Right cardiac atrium (tissue), 5 donors: Measurements from ENCODE around the gene SFMBT1. TPM values are rescaled to one million over a fixed set of nuclear protein-coding genes. Genes with fewer than 3 reads are reported as not detected.

ENCODE experiments used
- ATAC-seq, 2 donors: fragments of 200-7000 bp; cut with Tn5 transposase; one replicate each; pipeline versions ENCODE4 v1.8.0 to v1.9.1; 2020; ENCODE audit warnings: moderate library complexity in 2 of 2, mild to moderate bottlenecking in 1 of 2
- DNase-seq, 3 donors: peaks; one replicate each; pipeline ENCODE4 v3.0.0-alpha.2; 2020
- H3K27ac ChIP-seq: one replicate; pipeline ENCODE4 v1.5.1; 2013; ENCODE audit warnings: mild to moderate bottlenecking, low read length, control low read depth, moderate library complexity
- H3K27me3 ChIP-seq: one replicate; pipeline ENCODE4 v1.6.1; 2013; ENCODE audit not compliant: control insufficient read depth, insufficient read depth
- H3K4me1 ChIP-seq: one replicate; pipeline ENCODE4 v1.6.1; 2013; ENCODE audit warnings: low read length; ENCODE audit not compliant: control insufficient read depth, insufficient read depth
- H3K4me3 ChIP-seq: one replicate; pipeline ENCODE4 v1.5.1; 2013; ENCODE audit warnings: low read length, control low read depth
- H3K9me3 ChIP-seq: one replicate; pipeline ENCODE4 v1.6.1; 2013; ENCODE audit warnings: low read length; ENCODE audit not compliant: control insufficient read depth
- WGBS: extraction: QIAGEN DNeasy Blood & Tissue Kit; methylation state at CpG from one replicate; pipeline ENCODE4 v1.1.7; 2013; 5-methylcytosine and 5-hydroxymethylcytosine counted together
- intact Hi-C, 4 donors: fragments of 100-400 bp; cut with DNase I; formaldehyde crosslinking; loops; one replicate each; pipeline versions ENCODE4 v1.11.0 to v1.14.0; 2022 to 2023
- polyA plus RNA-seq: library from polyadenylated mRNA; stranded (reverse); fragments of 200-250 nt; gene quantifications from one replicate; pipeline ENCODE4 v1.2.3, GENCODE V29; 2013
- total RNA-seq, 4 donors: library from RNA; stranded (reverse); fragmentation: NEBNext Ultra II Directional; extraction: Animal tissue kit (Norgen Biotek cat#: 25700); gene quantifications; one replicate each; pipeline ENCODE4 v1.2.1, GENCODE V29; 2021
- donor health status: healthy with polysubstance abuse.
- donor health status: DM: no; HTN: yes; CAD: no.
- donor health status: DM: no; HTN: no; CAD: no.
- donor health status: DM: no; HTN: yes; CAD: no; lungs with severe emphysema.
- donor health status: DM: yes; HTN: yes; CAD: no.

Gene SFMBT1
- total and polyA plus RNA-seq, 5 donors = 3.8 to 19.3 (median 15.1) TPM

GRCh38 chr3:53022647-53023046 lies 23.2 kb downstream of the SFMBT1 start:
- DNase-seq = no peak

DNA sequence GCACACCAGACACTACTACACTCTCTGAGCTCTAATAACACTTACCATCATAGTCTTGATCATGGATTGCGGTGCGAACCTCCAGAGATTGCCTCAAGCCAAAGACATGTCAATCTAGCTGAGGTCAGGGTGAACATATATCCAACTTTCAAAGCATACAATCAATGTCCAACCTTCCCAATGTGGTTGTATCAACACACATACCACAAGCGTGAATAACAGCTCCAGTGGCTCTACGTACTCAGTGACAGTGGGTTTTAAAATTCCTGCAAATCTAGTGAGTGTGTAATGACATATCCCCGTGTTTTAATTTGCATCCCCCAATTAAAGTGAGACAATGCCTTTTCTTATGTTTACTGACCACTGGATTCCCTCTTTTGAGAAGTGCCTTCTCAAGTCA lies 29.6 kb downstream of the SFMBT1 start:
- ATAC-seq (no peak), DNase-seq (no peak)
- no peak overlapping the region for H3K4me3 ChIP-seq
- H3K27ac ChIP-seq = no peak overlapping the region
- H3K9me3 ChIP-seq = no peaks in the 10 kb centered on the region
- WGBS = 92% methylated on average over 5 of the region's 5 CpGs
- H3K4me1 ChIP-seq = peaks cover 1% of the 10 kb centered on the region
- no peaks in the 10 kb centered on the region for H3K27me3 ChIP-seq
- intact Hi-C loops = no loop called here

More at GRCh38 chr3:53022647-53023046, 23.2 kb downstream of the SFMBT1 start:
- intact Hi-C loops = no loop called here
- Histone ChIP-seq H3K9me3 (no peaks in the 10 kb centered on the region), H3K4me1 (peaks cover 5% of the 10 kb centered on the region), H3K27me3 (no peaks in the 10 kb centered on the region), H3K4me3 (no peak overlapping the region), H3K27ac (no peak overlapping the region)
- 96% methylated on average over 3 of the region's 3 CpGs for WGBS
- no peak for ATAC-seq

- Histone ChIP-seq H3K27me3 (no peaks in the 10 kb centered on the region), H3K4me3 (no peak overlapping the region), H3K9me3 (no peaks in the 10 kb centered on the region), H3K27ac (no peak overlapping the region), H3K4me1 (peaks cover 3% of the 10 kb centered on the region)
- no peak for DNase-seq
- intact Hi-C loops = no loop called here
- WGBS = 76% methylated on average over 3 of the region's 3 CpGs
- ATAC-seq = no peak
Observed at GRCh38 chr3:53011324-53011723, 34.5 kb downstream of the SFMBT1 start.

- WGBS = 69% methylated on average over 2 of the region's 2 CpGs
Observed at GRCh38 chr3:53009826-53010539, 35.9 kb downstream of the SFMBT1 start.

GRCh38 chr3:53008932-53009331 lies 36.9 kb downstream of the SFMBT1 start:
- no peak for ATAC-seq
- Histone ChIP-seq H3K27me3 (no peaks in the 10 kb centered on the region), H3K27ac (no peak overlapping the region), H3K9me3 (no peaks in the 10 kb centered on the region), H3K4me1 (peaks cover 3% of the 10 kb centered on the region), H3K4me3 (no peak overlapping the region)
- intact Hi-C loops = no loop called here
- WGBS = 90% methylated on average over 6 of the region's 6 CpGs
- DNase-seq = no peak

More at GRCh38 chr3:53009826-53010539, 35.9 kb downstream of the SFMBT1 start:
- Histone ChIP-seq H3K4me3 (no peak overlapping the region), H3K9me3 (no peaks in the 10 kb centered on the region), H3K4me1 (peaks cover 3% of the 10 kb centered on the region), H3K27me3 (no peaks in the 10 kb centered on the region), H3K27ac (no peak overlapping the region)
- DNase-seq = no peak
- peak in 1 of 2 donors; percentile 58 for ATAC-seq
- intact Hi-C loops = no loop called here

- WGBS = 77% methylated on average over 12 of the region's 12 CpGs
- DNase-seq (no peak), ATAC-seq (no peak)
- no peak overlapping the region for H3K27ac ChIP-seq
- H3K4me1 ChIP-seq = no peaks in the 10 kb centered on the region
- H3K27me3 ChIP-seq = no peaks in the 10 kb centered on the region
- H3K4me3 ChIP-seq = no peak overlapping the region
- no peaks in the 10 kb centered on the region for H3K9me3 ChIP-seq
- intact Hi-C loops = no loop called here
Observed at GRCh38 chr3:53005854-53006513, 39.9 kb downstream of the SFMBT1 start.

GRCh38 chr3:53005338-53005737 lies 40.5 kb downstream of the SFMBT1 start:
- WGBS = 93% methylated on average over 3 of the region's 3 CpGs

DNA sequence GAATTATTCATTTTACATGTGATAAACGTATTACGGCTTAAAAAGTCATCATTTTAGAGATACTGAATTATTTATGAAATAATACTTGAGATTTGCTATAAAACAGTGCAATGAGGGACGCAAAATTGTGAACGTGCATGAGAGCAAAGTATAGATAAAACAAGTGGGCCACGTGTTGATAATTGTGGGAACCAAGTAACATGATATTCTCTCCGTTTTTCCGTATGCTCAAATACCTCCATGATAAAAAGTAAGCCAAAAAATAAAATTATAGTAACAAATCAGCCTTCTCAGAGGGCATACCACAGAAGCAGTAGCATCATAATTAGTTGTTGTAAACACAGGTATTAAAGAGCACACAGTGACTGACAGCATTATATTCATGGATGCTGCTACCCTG lies 42.6 kb downstream of the SFMBT1 start:
- intact Hi-C loops = no loop called here
- ATAC-seq = no peak

More at GRCh38 chr3:53005338-53005737, 40.5 kb downstream of the SFMBT1 start:
- intact Hi-C loops = no loop called here
- no peaks in the 10 kb centered on the region for H3K9me3 ChIP-seq
- H3K27ac ChIP-seq = no peak overlapping the region
- H3K4me1 ChIP-seq = no peaks in the 10 kb centered on the region
- DNase-seq (no peak), ATAC-seq (no peak)
- no peak overlapping the region for H3K4me3 ChIP-seq
- no peaks in the 10 kb centered on the region for H3K27me3 ChIP-seq

GRCh38 chr3:52998771-52999513 lies 46.9 kb downstream of the SFMBT1 start:
- ATAC-seq = peak; percentile 25 to 45
- intact Hi-C loops = no loop called here
- Histone ChIP-seq H3K27me3 (no peaks in the 10 kb centered on the region), H3K9me3 (no peaks in the 10 kb centered on the region), H3K27ac (no peak overlapping the region), H3K4me1 (no peaks in the 10 kb centered on the region), H3K4me3 (no peak overlapping the region)
- DNase-seq = peak in 1 of 3 donors; percentile 58
- 96% methylated on average over 41 of the region's 41 CpGs for WGBS

More for the DNA sequence above, 42.6 kb downstream of the SFMBT1 start:
- no peaks in the 10 kb centered on the region for H3K27me3 ChIP-seq
- H3K4me3 ChIP-seq = no peak overlapping the region
- 74% methylated on average over 7 of the region's 7 CpGs for WGBS
- no peak for DNase-seq
- H3K9me3 ChIP-seq = no peaks in the 10 kb centered on the region
- no peaks in the 10 kb centered on the region for H3K4me1 ChIP-seq
- H3K27ac ChIP-seq = no peak overlapping the region

DNA sequence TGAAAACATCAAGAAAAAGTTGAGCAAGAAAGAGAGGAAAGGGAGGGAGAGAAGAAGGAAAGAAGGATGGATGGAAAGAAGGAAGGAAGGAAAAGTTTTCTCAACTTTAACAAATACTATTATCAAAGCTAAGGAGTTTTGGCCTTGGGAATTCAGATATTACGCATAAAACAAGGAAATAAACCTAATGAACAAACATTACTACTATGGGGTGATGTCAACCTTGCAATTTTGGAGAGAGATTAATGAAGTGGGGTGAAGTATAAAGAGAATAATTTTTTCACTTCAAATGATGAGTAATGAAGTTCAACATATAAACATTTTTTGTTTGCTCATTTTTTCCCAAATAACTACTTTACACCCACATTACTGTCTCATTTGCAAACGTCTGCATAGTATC lies 55.2 kb downstream of the SFMBT1 start:
- DNase-seq = no peak
- Histone ChIP-seq H3K4me3 (no peak overlapping the region), H3K27me3 (no peaks in the 10 kb centered on the region), H3K27ac (no peak overlapping the region), H3K4me1 (no peaks in the 10 kb centered on the region), H3K9me3 (no peaks in the 10 kb centered on the region)
- ATAC-seq = no peak
- intact Hi-C loops = no loop called here
- 77% methylated on average over 2 of the region's 2 CpGs for WGBS

DNA sequence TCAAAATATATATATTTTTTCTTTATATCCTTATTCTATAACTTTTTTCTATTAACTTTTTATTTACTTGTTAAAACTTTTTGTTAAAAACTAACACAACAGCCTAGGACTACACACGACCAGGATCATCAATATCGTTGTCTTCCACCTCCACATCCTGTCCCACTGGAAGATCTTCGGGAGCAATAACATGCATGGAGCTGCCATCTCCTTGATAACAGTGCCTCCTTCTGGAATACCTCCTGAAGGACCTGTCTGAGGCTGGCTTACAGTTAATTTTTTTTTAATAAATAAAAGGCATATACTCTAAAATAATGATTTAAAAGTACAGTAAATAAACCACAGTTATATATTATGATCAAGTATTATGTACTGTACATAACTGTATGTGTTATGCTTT lies 58.9 kb downstream of the SFMBT1 start:
- intact Hi-C loops = no loop called here
- DNase-seq = no peak
- H3K27me3 ChIP-seq = no peaks in the 10 kb centered on the region
- H3K4me1 ChIP-seq = peaks cover 1% of the 10 kb centered on the region
- WGBS = 55% methylated on average over 3 of the region's 3 CpGs
- H3K27ac ChIP-seq = no peak overlapping the region
- no peak for ATAC-seq
- H3K4me3 ChIP-seq = no peak overlapping the region
- no peaks in the 10 kb centered on the region for H3K9me3 ChIP-seq
